Neural cell (in vitro differentiated cells): ENCODE measurements around the gene LRRC61.

Experiments used
- CTCF ChIP-seq: fragments of 450-650 bp; IDR thresholded peaks from 2 replicates; pipeline ENCODE4 v1.5.1; 2014; ENCODE audit warnings: antibody characterized with exemption, mild to moderate bottlenecking, moderate library complexity; ENCODE audit not compliant: poor library complexity, severe bottlenecking
- EP300 ChIP-seq: fragments of 450-650 bp; conservative IDR thresholded peaks from 2 replicates; pipeline ENCODE4 v1.6.1; 2014; ENCODE audit warnings: antibody characterized with exemption, mild to moderate bottlenecking, moderate library complexity; ENCODE audit not compliant: poor library complexity, severe bottlenecking
- RAD21 ChIP-seq: fragments of 450-650 bp; conservative IDR thresholded peaks from 2 replicates; pipeline ENCODE4 v1.6.1; 2014; ENCODE audit warnings: antibody characterized with exemption, mild to moderate bottlenecking, moderate library complexity
- SMC3 ChIP-seq: fragments of 450-650 bp; conservative IDR thresholded peaks from 2 replicates; pipeline ENCODE4 v1.6.1; 2014; ENCODE audit warnings: antibody characterized with exemption, mild to moderate bottlenecking, moderate library complexity; ENCODE audit not compliant: poor library complexity

- TF ChIP-seq CTCF (no peak), SMC3 (no peak), RAD21 (no peak), EP300 (no peak)
These were observed 34.1 kb downstream of the LRRC61 start for GRCh38 chr7:150357270-150357669.
